Right cardiac atrium (tissue), 5 donors: ENCODE measurements around the gene MAGEA12. TPM values are rescaled to one million over a fixed set of nuclear protein-coding genes. Genes with fewer than 3 reads are reported as not detected.
A peak's percentile ranks its signal among the peaks of the same experiment; 100 is the strongest.
"Not testable (repeated sequence)": the region's sequence is repeated elsewhere in the genome, so short reads cannot be mapped to it uniquely, and the experiment has no call there.

Experiments
- ATAC-seq, 2 donors: fragments of 200-7000 bp; cut with Tn5 transposase; one replicate each; pipeline versions ENCODE4 v1.8.0 to v1.9.1; 2020; ENCODE audit warnings: moderate library complexity in 2 of 2, mild to moderate bottlenecking in 1 of 2
- DNase-seq, 3 donors: peaks; one replicate each; pipeline ENCODE4 v3.0.0-alpha.2; 2020
- H3K27ac ChIP-seq: one replicate; pipeline ENCODE4 v1.5.1; 2013; ENCODE audit warnings: mild to moderate bottlenecking, low read length, control low read depth, moderate library complexity
- H3K27me3 ChIP-seq: one replicate; pipeline ENCODE4 v1.6.1; 2013; ENCODE audit not compliant: control insufficient read depth, insufficient read depth
- H3K4me1 ChIP-seq: one replicate; pipeline ENCODE4 v1.6.1; 2013; ENCODE audit warnings: low read length; ENCODE audit not compliant: control insufficient read depth, insufficient read depth
- H3K4me3 ChIP-seq: one replicate; pipeline ENCODE4 v1.5.1; 2013; ENCODE audit warnings: low read length, control low read depth
- H3K9me3 ChIP-seq: one replicate; pipeline ENCODE4 v1.6.1; 2013; ENCODE audit warnings: low read length; ENCODE audit not compliant: control insufficient read depth
- WGBS: extraction: QIAGEN DNeasy Blood & Tissue Kit; methylation state at CpG from one replicate; pipeline ENCODE4 v1.1.7; 2013; 5-methylcytosine and 5-hydroxymethylcytosine counted together
- intact Hi-C, 4 donors: fragments of 100-400 bp; cut with DNase I; formaldehyde crosslinking; loops; one replicate each; pipeline versions ENCODE4 v1.11.0 to v1.14.0; 2022 to 2023
- long read RNA-seq, 4 donors: library from polyadenylated mRNA; unstranded; transcript quantifications; one replicate each; pipeline ENCODE4 v2.0.0, GENCODE V29; 2020 to 2021
- polyA plus RNA-seq: library from polyadenylated mRNA; stranded (reverse); fragments of 200-250 nt; gene quantifications from one replicate; pipeline ENCODE4 v1.2.3, GENCODE V29; 2013
- total RNA-seq, 4 donors: library from RNA; stranded (reverse); fragmentation: NEBNext Ultra II Directional; extraction: Animal tissue kit (Norgen Biotek cat#: 25700); gene quantifications; one replicate each; pipeline ENCODE4 v1.2.1, GENCODE V29; 2021
- donor health status: healthy with polysubstance abuse.
- donor health status: DM: no; HTN: yes; CAD: no.
- donor health status: DM: no; HTN: no; CAD: no.
- donor health status: DM: no; HTN: yes; CAD: no; lungs with severe emphysema.
- donor health status: DM: yes; HTN: yes; CAD: no.

MAGEA12 gene, protein sequence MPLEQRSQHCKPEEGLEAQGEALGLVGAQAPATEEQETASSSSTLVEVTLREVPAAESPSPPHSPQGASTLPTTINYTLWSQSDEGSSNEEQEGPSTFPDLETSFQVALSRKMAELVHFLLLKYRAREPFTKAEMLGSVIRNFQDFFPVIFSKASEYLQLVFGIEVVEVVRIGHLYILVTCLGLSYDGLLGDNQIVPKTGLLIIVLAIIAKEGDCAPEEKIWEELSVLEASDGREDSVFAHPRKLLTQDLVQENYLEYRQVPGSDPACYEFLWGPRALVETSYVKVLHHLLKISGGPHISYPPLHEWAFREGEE
- total RNA-seq (not detected), polyA plus RNA-seq (not detected)
- long read RNA-seq, donor 1: 0 reads
- long read RNA-seq, donor 2: 0 reads
- long read RNA-seq, donor 3: 0 reads
- long read RNA-seq, donor 4: 0 reads

DNA sequence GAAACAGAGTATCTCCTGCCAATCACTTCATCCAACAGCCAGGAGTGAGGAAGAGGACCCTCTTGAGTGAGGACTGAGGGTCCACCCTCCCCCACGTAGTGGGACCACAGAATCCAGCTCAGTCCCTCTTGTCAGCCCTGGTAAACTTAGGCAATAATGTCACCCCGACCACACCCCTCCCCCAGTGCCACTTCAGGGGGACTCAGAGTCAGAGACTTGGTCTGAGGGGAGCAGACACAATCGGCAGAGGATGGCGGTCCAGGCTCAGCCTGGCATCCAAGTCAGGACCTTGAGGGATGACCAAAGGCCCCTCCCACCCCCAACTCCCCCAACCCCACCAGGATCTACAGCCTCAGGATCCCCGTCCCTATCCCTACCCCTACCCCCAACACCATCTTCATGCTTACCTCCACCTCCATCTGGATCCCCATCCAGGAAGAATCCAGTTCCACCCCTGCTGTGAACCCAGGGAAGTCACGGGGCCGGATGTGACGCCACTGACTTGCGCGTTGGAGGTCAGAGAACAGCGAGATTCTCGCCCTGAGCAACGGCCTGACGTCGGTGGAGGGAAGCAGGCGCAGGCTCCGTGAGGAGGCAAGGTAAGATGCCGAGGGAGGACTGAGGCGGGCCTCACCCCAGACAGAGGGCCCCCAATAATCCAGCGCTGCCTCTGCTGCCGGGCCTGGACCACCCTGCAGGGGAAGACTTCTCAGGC lies at the start of gene MAGEA12, which contains the start of gene CSAG1:
TSS of gene MAGEA12 (plus strand) at position 497 of the 715 bp plus-strand sequence. CDS start 2,405 bp downstream, outside the sequence.
TSS of gene CSAG1 (minus strand) at position 461 of the 715 bp plus-strand sequence. CDS start 1,261 bp downstream, outside the sequence.
- intact Hi-C loops: no loop called here
- no peak within 1 kb of the TSS for H3K27ac ChIP-seq
- H3K4me3 ChIP-seq: no peak within 1 kb of the TSS
- ATAC-seq: no peak
- no peaks in the 10 kb centered on the region for H3K27me3 ChIP-seq
- WGBS: 92% methylated on average over 19 of the region's 21 CpGs
- no peaks in the 10 kb centered on the region for H3K4me1 ChIP-seq
- H3K9me3 ChIP-seq: no peaks in the 10 kb centered on the region
- DNase-seq: no peak

DNA sequence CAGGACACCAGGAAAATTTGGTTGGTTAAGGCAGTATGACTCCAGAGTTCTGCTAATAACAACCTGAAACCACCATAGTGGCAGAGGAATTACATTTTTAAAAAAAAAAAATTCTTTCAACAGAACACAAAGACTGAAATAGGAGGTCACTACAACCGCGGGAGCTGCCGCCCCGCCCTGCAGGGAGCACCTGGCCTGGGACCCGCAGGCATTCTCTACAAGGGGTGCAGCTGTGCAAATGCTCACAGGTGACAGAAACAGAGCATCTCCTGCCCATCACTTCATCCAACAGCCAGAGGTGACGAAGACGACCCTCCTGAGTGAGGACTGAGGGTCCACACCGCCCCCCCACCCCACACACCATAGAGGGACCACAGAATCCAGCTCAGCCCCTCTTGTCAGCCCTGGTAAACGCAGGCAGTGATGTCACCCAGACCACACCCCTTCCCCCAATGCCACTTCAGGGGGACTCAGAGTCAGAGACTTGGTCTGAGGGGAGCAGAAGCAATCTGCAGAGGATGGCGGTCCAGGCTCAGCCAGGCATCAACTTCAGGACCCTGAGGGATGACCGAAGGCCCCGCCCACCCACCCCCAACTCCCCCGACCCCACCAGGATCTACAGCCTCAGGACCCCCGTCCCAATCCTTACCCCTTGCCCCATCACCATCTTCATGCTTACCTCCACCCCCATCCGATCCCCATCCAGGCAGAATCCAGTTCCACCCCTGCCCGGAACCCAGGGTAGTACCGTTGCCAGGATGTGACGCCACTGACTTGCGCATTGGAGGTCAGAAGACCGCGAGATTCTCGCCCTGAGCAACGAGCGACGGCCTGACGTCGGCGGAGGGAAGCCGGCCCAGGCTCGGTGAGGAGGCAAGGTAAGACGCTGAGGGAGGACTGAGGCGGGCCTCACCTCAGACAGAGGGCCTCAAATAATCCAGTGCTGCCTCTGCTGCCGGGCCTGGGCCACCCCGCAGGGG lies 35.3 kb upstream of the MAGEA12 start, which contains the start of gene MAGEA3:
TSS of gene MAGEA3 (plus strand) at position 843 of the 980 bp plus-strand sequence. CDS start 2,039 bp downstream, outside the sequence.
- intact Hi-C loops, H3K4me1 ChIP-seq, H3K4me3 ChIP-seq, H3K27me3 ChIP-seq, DNase-seq, H3K9me3 ChIP-seq, H3K27ac ChIP-seq, ATAC-seq: not testable (repeated sequence)
- 92% methylated on average over 7 of the region's 34 CpGs for WGBS

DNA sequence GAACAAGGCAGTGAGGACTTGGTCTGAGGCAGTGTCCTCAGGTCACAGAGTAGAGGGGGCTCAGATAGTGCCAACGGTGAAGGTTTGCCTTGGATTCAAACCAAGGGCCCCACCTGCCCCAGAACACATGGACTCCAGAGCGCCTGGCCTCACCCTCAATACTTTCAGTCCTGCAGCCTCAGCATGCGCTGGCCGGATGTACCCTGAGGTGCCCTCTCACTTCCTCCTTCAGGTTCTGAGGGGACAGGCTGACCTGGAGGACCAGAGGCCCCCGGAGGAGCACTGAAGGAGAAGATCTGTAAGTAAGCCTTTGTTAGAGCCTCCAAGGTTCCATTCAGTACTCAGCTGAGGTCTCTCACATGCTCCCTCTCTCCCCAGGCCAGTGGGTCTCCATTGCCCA lies 33.2 kb upstream of the MAGEA12 start:
- WGBS: 81% methylated on average over 4 of the region's 5 CpGs

DNA sequence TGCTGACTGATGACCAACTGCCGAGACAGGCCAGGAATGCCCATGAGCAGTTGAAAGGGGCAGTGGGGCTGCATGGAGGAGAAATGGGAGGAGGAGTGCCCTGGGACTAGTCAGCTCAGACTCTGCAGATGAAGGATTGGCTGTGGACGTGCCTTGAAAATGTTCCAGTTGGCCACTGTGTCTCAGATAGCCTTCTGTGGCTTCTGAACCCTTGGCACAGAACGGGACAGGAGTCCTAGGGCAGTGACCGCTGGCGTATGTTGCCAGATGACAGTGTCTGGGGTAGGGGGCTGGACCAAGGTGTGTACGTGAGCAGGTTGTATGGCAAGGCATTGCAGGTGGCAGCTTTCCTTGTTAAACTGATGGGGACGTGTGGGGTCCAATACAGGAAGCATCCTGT lies 27.1 kb upstream of the MAGEA12 start:
- H3K4me3 ChIP-seq, H3K27ac ChIP-seq, H3K4me1 ChIP-seq, intact Hi-C loops, ATAC-seq, H3K9me3 ChIP-seq, DNase-seq, H3K27me3 ChIP-seq: not testable (repeated sequence)
- WGBS: 85% methylated on average over 2 of the region's 7 CpGs

More for the DNA sequence above, 33.2 kb upstream of the MAGEA12 start:
- H3K4me3 ChIP-seq, intact Hi-C loops, ATAC-seq, H3K27ac ChIP-seq, H3K4me1 ChIP-seq, H3K9me3 ChIP-seq, H3K27me3 ChIP-seq: not testable (repeated sequence)
- DNase-seq: peak in 1 of 3 donors; percentile 14

DNA sequence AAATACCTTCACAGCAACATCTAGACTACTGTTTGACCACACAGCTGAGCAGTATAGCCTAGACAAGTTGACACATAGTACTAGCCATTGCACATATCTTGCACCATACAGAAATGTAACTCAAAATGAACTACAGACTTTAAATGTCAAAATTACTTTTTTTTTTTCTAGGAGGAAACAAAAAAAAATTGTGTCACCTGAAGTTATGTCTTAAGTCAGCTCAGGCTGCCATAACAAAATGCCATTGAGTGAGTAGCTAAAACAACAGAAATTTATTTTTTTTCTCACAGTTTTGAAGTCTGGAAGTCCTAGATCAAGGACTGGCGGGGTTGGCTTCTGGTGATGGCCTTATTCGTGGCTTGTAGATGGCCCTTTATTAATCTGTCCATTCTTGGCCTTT lies 24.4 kb upstream of the MAGEA12 start, which contains the start of gene CSAG2:
TSS of gene CSAG2 (minus strand) at position 101 of the 400 bp plus-strand sequence. CDS start 161 bp downstream, outside the sequence.
- WGBS: no CpG with 5 or more reads among the region's 2 CpGs
- ATAC-seq, H3K27ac ChIP-seq, H3K4me1 ChIP-seq, H3K27me3 ChIP-seq, DNase-seq, H3K9me3 ChIP-seq, intact Hi-C loops, H3K4me3 ChIP-seq: not testable (repeated sequence)

DNA sequence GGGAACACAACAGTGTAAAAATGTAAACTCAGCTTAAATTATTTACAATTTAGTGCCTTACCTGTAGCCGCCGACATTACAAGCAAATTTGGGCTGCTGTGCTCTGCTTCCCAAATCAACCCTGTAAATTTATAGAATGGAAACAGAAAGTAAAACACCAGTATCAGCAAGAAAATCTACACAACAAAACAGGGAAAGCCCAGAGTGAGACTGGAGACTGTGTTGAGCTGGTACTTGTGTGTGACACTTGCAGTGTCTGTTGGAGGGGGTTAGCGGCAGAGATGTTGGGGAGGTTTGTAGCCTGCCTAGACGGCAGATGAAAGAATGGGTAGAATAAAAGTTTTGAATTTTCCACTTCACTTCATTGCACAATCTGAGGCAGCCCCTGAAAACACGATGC lies 20.4 kb upstream of the MAGEA12 start:
- intact Hi-C loops, ATAC-seq, DNase-seq: not testable (repeated sequence)

DNA sequence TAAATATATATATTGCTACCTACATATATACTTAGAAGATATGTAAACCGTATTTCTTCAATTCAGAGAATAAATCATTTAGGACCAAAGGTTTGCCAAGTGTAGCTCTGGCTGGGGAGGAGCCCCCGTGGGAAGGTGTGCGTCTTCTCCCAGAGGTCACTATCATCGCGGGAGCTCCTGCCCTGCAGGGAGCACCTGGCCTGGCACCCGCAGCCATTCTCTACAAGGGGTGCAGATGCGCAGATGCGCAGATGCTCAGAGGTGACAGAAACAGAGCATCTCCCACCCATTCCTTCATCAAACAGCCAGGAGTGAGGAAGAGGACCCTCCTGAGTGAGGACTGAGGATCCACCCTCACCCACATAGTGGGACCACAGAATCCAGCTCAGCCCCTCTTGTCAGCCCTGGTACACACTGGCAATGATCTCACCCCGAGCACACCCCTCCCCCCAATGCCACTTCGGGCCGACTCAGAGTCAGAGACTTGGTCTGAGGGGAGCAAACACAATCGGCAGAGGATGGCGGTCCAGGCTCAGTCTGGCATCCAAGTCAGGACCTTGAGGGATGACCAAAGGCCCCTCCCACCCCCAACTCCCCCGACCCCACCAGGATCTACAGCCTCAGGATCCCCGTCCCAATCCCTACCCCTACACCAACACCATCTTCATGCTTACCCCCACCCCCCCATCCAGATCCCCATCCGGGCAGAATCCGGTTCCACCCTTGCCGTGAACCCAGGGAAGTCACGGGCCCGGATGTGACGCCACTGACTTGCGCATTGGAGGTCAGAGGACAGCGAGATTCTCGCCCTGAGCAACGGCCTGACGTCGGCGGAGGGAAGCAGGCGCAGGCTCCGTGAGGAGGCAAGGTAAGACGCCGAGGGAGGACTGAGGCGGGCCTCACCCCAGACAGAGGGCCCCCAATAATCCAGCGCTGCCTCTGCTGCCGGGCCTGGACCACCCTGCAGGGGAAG lies 19.5 kb upstream of the MAGEA12 start, which contains the start of gene MAGEA2B:
TSS of gene MAGEA2B (plus strand) at position 814 of the 973 bp plus-strand sequence. CDS start 2,479 bp downstream, outside the sequence.
- H3K9me3 ChIP-seq, DNase-seq, H3K4me3 ChIP-seq, H3K27ac ChIP-seq, ATAC-seq, H3K4me1 ChIP-seq, H3K27me3 ChIP-seq, intact Hi-C loops: not testable (repeated sequence)
- no CpG with 5 or more reads among the region's 35 CpGs for WGBS

More for the DNA sequence above, 20.4 kb upstream of the MAGEA12 start:
- not testable (repeated sequence) for H3K4me3 ChIP-seq, H3K27me3 ChIP-seq, H3K4me1 ChIP-seq, H3K9me3 ChIP-seq, H3K27ac ChIP-seq
- no CpG with 5 or more reads among the region's 5 CpGs for WGBS

DNA sequence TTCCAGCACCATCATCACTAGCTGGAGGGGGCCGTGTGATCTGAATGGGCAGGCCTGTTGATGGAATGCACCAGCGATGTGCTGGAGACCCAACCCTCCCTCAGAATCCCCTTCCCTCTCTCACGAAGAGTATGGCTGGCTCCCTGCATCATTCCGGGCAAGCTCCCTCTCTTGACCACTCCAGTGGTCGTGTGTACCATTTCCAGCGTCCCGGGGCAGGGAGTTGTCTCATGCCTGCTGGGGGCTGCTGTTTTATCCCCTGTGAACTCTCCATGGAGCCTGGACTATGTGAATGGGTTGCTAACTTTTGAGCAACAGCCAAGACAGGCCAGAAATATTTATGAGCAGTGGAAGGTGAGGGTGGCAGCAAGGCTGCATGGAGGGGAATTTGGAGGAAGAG lies 8.1 kb upstream of the MAGEA12 start:
- no peaks in the 10 kb centered on the region for H3K4me1 ChIP-seq
- H3K27ac ChIP-seq: no peak overlapping the region
- H3K9me3 ChIP-seq: no peaks in the 10 kb centered on the region
- DNase-seq (no peak), ATAC-seq (no peak)
- H3K4me3 ChIP-seq: no peak overlapping the region
- no peaks in the 10 kb centered on the region for H3K27me3 ChIP-seq
- WGBS: 64% methylated on average over 7 of the region's 7 CpGs
- intact Hi-C loops: no loop called here

DNA sequence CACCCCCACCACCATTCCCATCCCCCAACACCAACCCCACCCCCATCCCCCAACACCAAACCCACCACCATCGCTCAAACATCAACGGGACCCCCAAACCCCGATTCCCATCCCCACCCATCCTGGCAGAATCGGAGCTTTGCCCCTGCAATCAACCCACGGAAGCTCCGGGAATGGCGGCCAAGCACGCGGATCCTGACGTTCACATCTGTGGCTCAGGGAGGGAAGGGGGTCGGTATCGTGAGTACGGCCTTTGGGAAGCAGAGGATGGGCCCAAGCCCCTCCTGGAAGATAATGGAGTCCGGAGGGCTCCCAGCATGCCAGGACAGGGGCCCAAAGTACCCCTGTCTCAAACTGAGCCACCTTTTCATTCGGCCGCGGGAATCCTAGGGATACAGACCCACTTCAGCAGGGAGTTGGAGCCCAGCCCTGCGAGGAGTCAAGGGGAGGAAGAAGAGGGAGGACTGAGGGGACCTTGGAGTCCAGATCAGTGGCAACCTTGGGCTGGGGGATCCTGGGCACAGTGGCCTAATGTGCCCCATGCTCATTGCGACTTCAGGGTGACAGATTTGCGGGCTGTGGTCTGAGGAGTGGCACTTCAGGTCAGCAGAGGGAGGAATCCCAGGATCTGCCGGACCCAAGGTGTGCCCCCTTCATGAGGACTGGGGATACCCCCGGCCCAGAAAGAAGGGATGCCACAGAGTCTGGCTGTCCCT lies 744 bp downstream of the MAGEA12 start:
- ATAC-seq, H3K4me3 ChIP-seq, DNase-seq, H3K9me3 ChIP-seq, intact Hi-C loops, H3K27me3 ChIP-seq, H3K4me1 ChIP-seq, H3K27ac ChIP-seq: not testable (repeated sequence)
- 92% methylated on average over 22 of the region's 22 CpGs for WGBS
